T1000 (cell line): ENCODE results near the gene CDK16.

ENCODE experiments used
- DNase-seq: peaks from one replicate; lab custom pipeline; 2025; ENCODE audit warnings: mixed read lengths; lab: John Stamatoyannopoulos, UW

Gene CDK16

GRCh38 chrX:47186096-47186740 is 32.3 kb upstream of the CDK16 start:
- DNase-seq, result no peak

GRCh38 chrX:47187106-47187677 is 31.3 kb upstream of the CDK16 start:
- DNase-seq, result no peak

GRCh38 chrX:47189906-47190305 is 28.6 kb upstream of the CDK16 start:
- no peak for DNase-seq

GRCh38 chrX:47190445-47191269 is 27.8 kb upstream of the CDK16 start:
- peak; percentile 71 for DNase-seq

GRCh38 chrX:47191331-47191730 is 27.1 kb upstream of the CDK16 start:
- no peak for DNase-seq

- no peak for DNase-seq
Measured at GRCh38 chrX:47191806-47192401, 26.6 kb upstream of the CDK16 start.

- DNase-seq, result peak; percentile 75
Measured at GRCh38 chrX:47193475-47194193, 24.8 kb upstream of the CDK16 start, which contains the start of gene UBA1. UBA1 (plus strand) TSS chrX:47193829; CDS start chrX:47198803, 4,974 bp downstream.

- DNase-seq, result no peak
Measured at GRCh38 chrX:47194194-47194787, 24.2 kb upstream of the CDK16 start.

- no peak for DNase-seq
Measured at GRCh38 chrX:47196098-47196497, 22.4 kb upstream of the CDK16 start.

- DNase-seq, result no peak
Measured at GRCh38 chrX:47197526-47197925, 21.0 kb upstream of the CDK16 start.

GRCh38 chrX:47198026-47198686 is 20.3 kb upstream of the CDK16 start:
- no peak for DNase-seq

- DNase-seq, result no peak
Measured at GRCh38 chrX:47198687-47199080, 19.8 kb upstream of the CDK16 start.

- no peak for DNase-seq
Measured at GRCh38 chrX:47199286-47199685, 19.2 kb upstream of the CDK16 start.

- no peak for DNase-seq
Measured at GRCh38 chrX:47200385-47201150, 17.9 kb upstream of the CDK16 start.

- no peak for DNase-seq
Measured at GRCh38 chrX:47201345-47201944, 17.0 kb upstream of the CDK16 start.

GRCh38 chrX:47202316-47202715 is 16.2 kb upstream of the CDK16 start:
- DNase-seq, result no peak

- no peak for DNase-seq
Measured at GRCh38 chrX:47202877-47203276, 15.6 kb upstream of the CDK16 start.

GRCh38 chrX:47204970-47205369 is 13.5 kb upstream of the CDK16 start:
- DNase-seq, result no peak

GRCh38 chrX:47206316-47206715 is 12.2 kb upstream of the CDK16 start:
- DNase-seq, result no peak

- no peak for DNase-seq
Measured at GRCh38 chrX:47208108-47208507, 10.4 kb upstream of the CDK16 start.
